ENCODE results near the gene GATB.

GRCh38 chr4:151771664-151772063 is 10.9 kb upstream of the GATB start:
- no peak for TF ChIP-seq CTCF (IDR thresholded peaks at IDR 0.05)
- no peak for TF ChIP-seq POLR2A (IDR thresholded peaks at IDR 0.05)

Data from adrenal gland (tissue), 5 donors.